GM19372 (cell line): ENCODE measurements around the gene TENM3.
A peak's percentile ranks its signal among the peaks of the same experiment; 100 is the strongest.

Source experiments
- ATAC-seq: cut with Tn5 transposase; IDR thresholded peaks from one replicate; pipeline ENCODE4 v1.9.1; 2021; ENCODE audit warnings: mild to moderate bottlenecking, low read depth, moderate library complexity; ENCODE audit not compliant: unreplicated experiment

TENM3 gene

DNA sequence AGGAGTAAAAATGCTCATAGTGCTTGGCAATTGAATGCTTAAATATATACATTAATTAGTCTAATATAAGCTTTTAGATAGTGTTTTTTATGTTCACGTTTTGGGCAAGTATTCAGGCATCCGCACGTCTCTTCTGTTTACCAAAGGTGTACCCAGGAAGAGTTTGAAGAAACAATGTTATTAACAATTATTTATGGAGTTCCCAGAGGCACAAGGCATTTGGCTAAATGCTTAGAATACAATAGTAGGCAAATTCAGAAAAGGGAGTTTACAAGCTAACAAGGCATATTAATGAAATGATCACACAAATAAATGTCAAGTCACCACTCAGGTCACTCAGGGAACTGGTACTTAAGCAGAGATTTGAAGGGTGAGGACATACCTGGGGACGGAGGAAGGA lies 294.8 kb downstream of the TENM3 start:
- ATAC-seq: no peak

DNA sequence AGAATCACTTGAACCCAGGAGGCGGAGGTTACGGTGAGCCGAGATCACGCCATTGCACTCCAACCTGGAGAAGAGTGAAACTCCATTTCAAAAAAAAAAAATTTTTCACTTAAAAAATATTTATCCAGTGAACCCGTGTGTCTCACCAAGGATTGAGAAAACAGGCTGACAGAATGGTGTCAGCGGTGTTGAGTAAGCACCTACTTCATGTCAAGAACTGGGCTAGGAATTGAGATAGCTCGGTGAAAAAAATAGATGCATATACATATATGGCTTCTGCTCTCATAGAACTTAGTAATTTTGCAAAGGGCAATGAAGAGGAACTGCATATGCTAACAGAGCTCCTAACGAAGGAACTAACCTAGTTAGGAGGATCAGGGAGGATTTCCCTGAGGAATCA lies 297.3 kb downstream of the TENM3 start:
- ATAC-seq: no peak

DNA sequence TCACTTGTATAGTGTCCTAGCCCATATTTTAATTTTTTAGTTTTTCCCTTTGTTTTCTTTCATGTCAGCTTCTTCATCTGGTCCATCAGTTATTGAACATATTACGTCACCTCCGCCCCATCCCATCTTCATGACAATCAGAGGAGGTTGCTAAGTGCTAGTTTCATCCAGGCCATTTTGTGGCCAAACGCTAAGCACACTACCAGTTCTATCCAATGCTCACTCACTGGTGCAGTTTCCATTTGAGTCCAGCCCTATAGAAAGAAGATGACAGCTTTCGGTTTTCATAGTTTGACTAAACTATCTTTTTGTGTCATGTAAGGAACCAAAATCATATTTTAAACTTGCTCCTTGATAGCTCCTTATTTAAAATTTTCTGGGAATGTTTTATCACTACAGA lies 304.2 kb downstream of the TENM3 start:
- peak; percentile 98 for ATAC-seq

DNA sequence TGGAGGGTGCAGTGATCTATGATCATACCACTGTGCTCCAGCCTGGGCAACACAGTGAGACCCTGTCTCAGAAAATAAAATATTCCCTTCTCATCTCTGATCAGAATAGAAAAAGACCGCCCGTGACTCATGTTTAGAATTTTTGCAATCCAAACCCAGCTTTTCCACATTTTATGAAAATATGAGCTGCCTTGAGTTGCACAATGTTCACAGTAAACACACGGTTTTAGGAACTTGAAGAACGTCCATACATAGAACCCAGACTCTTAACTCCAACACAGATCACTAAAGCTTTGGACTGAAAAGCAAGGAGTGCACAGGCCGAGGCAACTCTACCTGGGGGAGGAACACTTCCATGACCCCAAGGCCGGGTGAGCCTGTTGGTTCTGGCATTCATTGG lies 305.0 kb downstream of the TENM3 start:
- no peak for ATAC-seq

DNA sequence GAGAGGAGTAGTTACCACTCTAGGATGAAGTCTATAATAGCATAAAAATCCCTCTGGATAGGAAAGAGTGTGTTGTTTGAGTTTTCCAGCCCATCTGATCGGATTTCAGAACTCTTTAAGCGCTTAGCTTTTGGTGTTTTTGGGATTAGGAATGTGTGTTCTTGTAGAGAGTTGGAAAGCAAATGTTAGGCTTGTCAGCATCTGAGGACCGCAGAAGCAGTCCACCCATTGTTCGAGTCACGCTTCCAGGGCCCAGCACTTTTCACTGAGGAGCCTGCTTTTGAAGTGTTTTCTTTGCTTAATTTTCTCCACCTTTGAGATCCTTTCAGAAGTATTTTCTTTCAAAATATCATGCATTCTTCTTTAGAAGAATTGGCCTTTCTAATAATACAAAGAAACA lies 306.2 kb downstream of the TENM3 start:
- ATAC-seq: no peak

DNA sequence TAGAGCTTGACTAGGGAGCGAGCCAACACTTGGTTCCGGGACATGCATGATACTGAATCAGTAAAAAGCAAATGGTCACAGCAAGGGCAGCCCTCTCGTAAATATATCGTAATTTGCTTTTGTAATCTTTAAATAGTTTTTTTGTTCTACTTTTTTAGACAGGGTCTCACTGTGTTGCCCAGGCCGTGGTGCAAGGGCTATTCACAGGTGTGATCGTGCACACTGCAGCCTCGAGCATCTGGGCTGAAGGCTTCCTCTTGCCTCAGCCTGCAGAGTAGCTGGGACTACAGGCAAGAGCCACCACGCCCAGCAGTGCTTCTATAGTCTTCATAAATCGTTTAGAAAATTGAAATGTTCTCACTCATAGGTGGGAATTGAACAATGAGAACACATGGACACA lies 309.7 kb downstream of the TENM3 start:
- no peak for ATAC-seq

DNA sequence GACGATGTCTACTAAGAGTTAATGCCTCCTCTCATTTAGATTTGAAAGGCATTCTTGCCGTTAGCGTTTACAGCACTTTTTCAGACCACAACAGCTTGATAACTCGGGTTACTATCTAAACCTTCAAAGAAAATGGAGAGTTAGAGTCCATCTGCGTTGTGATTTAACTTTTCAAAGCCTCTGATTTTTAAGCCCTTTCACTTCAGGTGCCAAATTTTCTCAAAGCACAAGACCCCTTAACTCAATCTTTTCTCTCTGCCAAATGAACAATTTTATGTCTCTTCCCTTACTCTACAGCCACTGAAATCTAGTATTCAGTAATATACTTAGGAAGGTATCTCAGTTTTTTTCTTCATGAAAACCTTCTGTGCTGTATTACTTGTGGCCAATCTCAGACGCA lies 310.5 kb downstream of the TENM3 start:
- ATAC-seq: no peak

DNA sequence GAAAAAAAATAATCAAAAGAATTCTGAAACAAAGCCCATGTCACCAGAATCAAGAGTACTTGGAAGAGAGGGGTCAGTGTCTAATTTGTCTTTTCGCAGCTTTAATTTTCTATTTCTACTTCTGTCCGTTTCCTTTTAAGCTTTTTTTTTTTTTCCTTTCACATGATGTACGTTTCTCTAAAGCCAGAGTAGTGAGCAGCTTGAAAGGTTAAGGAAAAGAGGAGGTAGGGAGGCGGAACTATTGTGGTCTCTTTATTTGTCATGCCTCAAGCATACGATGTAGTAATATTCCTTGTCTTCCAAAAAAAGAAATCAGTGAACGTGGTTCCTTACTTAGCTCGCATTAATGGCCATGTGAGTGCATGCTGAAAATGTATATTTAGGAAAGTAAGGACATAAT lies 311.5 kb downstream of the TENM3 start:
- ATAC-seq: no peak

DNA sequence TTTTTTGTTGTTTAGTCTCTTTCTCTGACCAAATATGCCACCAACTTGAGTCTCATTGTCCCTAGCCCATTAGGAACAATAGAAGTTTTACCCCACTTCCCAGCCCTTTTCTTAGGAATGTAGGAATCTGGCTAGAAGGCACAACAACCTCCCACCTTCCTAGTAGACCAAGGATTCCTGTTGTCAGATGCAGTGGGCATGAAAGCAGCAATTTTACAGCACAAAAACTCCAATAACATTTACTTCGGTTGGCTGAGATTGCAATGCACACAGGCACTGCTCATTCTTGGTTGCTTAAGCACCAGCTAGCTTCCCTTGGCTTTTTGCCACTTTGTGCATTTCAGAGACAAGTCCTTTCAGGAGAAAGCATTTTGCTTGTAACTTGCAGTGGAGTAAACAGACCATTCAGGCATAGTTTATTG lies 312.8 kb downstream of the TENM3 start:
- no peak for ATAC-seq

DNA sequence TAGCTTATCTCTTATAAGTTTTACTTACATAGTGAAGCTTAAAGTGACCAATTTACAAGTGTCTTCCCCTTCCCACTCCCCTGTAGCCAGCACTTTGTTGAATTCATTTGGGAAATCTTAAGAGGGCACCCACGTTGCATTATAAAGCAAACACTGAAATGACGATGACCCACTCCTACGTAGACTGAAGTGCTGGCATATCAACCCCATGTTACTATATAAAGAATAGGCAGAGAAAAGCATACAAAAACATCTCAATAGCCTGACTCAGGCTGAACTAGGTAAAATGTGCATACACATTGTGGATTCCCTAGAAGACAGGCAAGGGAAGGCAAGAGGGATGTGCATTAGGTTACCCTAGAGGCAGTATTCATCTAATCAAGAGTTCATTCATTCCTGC lies 313.4 kb downstream of the TENM3 start:
- no peak for ATAC-seq

DNA sequence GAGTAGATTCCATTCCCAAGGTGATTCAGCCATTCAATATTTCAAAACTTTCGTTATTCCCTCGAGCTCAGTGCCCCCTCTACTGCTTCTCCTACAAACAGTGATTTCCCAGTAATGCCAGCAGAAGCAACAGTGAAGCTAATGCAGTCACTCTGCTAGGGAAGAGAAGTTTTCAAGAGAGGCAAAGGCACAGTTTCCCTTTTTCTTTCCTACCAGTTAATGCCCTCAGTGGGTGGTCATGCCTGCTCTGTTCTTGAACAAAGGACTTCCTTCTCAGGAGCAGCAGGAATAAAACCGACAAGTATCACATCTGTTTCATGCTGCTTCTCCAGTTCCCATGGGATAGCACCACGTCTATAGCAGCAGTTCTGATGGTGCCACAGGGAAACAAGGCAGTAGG lies 317.2 kb downstream of the TENM3 start:
- no peak for ATAC-seq

DNA sequence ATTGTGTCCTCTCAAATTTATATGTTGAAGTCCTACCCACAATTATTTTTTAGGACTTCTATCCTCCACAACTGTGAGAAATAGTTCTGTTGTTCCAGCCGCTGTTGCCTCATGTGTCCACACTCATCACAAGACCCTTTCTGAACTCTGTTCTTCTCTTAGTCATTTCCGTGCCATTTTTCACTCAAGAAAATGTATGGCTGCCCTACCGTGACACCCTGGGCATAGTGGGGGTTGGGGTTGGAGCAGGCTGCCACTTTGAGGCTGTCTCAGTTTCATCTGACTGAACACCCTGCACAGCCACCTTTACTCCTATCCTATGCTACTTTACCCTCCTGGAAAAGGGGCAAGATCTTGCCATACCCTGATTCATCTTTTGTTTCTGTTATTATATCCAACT lies 319.1 kb downstream of the TENM3 start:
- ATAC-seq: no peak

DNA sequence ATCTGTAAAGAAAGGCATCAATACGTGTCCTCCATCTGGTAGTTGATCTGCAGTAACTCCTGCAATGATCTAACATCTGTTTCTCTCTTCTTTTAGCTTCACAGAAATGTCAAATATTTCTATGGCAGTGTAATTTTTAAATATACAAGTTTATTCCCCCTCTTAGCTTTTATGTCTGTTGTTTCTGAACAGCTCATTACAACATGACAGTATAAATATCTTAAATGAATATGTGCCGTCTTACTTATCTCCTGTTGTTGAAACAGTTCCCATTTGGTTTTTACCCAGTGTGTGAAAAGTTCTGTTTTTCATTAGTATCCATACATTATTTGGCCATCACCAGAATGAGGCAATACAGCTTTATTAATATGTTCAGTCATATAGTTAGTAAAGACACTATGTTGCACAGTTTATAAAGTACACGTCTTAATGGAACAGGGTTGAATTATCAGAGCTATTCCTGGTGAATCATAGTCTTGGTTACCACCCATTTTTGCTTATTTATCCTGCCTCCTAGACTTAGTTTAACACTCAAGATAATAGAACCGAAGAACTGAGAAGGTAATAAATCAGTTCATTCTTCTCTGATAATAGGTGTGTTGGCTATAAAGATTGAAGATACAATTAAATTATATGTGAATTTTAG lies 321.6 kb downstream of the TENM3 start:
- no peak for ATAC-seq

DNA sequence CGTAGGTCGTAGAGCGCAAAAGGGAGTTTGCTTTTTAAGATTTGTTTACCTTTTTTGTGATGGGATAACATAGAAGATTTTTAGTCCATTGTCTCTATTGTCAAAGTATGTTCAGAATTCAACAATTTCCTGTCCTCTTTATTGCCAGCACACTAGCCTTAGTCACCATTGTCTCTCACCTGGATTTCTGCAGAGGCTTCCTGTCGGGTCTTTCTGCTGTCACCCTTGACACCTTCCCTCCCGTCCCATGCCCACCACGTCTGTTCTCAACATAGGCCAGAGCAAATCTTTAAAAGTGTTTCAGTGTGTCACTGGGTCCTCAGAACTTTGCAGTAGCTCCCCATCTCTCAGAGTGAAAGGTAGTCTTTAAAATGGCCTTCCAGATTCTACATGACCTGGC lies 323.9 kb downstream of the TENM3 start:
- no peak for ATAC-seq

DNA sequence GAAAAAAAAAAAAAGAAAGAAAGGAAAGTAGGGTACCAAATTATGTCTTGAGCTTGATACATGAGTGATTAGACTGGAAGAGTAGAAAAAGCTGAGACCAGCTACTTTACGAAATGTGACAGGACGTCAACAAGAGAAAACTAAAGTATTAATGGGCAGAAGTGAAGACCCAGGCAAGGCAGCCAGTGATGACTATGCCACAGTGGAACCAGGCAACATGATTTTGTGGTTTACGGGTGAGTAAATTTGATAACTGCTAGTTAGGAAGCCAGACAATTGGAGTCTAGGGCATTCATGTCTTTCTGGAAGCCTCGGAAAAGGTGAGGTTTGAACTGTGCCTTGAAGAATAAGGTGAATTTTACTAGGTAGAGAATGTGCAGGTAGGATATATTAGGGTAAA lies 326.4 kb downstream of the TENM3 start:
- ATAC-seq: no peak

DNA sequence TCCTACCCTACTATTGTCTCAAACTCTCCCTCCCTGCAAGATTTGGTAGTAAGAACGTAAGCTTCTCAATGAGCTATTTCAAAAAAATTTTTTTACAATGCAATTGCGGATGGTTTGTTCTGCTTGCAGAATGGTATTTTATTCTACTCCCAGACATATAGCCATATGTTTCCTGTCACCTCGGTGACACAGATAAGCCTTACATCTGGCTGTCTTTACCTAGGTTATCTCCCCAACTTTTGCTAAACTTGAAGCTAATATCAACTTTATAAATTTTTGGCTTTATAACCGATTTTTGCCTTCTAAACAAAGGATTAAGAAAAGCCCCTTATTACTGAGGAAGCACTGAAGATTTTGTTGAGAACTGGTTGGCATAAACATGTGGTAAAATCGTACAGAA lies 331.5 kb downstream of the TENM3 start:
- no peak for ATAC-seq

DNA sequence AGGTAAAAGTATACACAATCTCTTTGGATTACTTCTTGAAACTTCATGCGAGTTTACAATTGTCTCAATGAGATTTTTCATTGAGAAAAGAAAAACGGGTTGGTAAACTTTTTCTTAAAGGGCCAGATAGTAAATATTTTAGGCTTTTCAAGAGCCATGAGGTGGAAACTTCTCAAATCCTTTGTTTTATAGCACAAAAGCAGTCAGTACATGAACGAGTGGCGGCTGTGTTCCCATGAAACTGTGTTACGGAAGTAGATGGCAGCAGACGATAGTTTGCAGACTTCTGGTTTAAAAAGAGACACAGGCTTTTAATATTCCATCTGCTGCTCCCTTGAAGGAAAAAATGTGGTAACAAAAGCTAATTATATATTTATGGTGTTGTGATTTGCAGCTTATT lies 332.0 kb downstream of the TENM3 start:
- no peak for ATAC-seq

DNA sequence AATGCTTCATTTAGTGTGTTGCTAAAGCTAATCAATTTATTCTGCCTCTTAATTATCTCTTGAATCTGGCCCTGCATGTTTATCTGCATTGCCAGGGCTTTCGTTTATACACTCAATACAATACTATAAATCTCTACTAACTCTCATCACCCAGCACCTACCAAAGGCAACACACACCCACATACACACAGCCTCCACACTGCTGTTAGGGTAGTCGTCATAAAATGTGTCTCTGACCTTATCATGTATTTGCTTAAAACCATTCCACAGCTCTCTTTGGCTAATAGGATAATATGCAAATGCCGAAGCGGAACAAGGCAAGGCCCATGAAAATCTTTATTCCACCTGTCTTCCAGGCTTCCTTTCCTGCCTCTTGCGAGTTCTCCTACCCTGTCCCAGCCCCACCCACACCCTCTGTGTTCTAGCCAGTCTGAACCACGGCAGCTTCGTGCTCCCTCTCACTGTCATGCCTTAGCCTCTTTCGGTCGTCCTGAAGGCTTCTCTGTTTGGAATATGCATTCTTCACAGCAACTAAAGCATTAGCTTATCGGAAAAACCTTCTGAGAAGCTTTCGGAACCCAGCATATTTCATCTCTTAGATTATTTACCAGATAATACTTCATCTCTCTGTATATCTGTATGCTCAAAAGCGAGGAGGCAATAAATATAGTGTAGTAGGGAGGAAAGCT lies 333.5 kb downstream of the TENM3 start:
- ATAC-seq: no peak

DNA sequence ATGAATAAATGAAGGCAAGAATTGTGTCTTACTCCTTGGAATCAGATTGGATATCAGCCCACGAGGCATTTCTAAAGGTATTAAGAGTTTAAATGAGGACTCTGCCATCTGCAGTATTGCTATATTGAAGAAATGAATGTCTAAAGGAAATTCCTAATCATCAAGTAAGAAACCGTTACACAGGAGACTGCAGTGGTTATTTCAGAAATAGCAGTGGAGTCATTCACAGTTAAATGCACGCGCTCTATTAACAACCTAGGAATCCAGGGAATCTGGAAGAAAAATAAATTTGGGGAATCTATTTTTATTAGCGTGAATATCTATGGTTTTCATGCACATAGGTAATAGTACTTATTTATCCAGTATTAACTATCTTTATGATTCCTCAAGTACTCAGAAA lies 334.2 kb downstream of the TENM3 start:
- no peak for ATAC-seq

DNA sequence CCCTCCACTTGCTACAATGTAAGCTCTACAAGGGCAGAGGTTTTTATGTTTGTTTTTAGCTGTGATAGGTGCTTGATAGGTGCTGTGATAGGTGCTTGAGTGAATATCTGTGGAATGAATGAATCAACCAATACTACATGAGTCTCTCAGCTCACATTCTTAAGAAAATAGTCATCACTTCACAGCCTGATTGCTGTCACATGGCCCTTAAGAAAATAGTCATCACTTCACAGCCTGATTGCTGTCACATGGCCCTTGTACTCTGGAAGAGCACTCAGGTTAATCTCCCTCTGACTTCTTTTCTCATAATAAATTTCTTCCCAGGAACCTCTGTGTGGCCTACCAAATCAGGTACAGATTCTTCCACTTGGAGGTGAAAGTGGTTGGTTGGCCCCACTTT lies 335.2 kb downstream of the TENM3 start:
- ATAC-seq: no peak

DNA sequence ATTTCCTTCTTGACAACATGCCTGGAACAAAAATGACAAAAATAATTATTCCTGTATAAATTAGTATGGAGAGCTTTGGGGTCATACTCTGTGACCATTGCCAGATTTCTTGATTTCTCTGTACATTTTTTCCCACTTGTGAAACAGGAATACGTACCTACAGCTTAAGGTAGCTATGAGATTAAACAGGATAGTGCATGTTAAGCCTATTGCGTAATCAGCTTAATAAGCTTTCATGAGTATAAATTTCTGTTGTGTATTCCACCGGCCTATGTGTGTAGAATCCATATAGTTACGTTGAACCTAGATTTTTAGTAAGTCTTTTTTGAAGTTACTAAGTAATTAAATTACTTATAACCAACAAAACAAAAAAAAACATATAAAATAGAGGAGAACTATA lies 339.0 kb downstream of the TENM3 start:
- ATAC-seq: no peak

DNA sequence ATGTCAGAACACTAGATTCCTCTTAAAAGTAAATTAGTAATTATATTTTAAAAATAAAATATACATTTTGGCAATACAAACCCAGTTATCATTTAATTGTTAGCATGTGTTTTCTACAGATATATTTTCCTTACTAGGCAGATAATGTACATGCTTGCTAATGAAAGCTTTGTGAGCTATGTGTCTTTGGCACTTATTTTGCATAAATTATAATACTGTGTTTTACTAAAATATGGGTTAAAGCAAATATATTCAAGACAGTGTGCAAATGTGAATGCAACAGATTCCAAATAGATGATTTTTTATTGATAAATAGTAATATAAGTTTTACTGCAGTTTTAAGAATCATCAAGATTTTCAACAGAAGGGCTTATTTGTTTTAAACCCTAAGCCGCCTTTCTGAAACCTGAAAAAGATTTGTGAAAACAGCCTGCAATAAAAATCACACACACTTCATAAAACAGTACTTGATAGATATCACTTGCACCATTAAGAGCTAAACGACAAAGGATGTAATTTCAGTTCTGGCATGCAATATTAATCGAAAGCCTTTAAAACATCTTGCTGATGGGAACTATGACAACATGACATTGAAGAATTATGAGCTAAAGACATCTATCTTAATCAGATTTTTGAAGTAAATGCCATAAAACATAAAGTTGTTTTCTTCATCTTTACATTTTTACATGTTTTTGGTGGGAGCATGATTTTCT lies 340.7 kb downstream of the TENM3 start:
- ATAC-seq: no peak
